H1 (cell line): ENCODE results near the gene IVNS1ABP. TPM values are rescaled to one million over a fixed set of nuclear protein-coding genes. Genes with fewer than 3 reads are reported as not detected.
A peak's percentile ranks its signal among the peaks of the same experiment; 100 is the strongest.

ENCODE experiments used
- CHD1 ChIP-seq: IDR thresholded peaks from 2 replicates; pipeline ENCODE4 v1.6.1; 2012; ENCODE audit warnings: low read depth, low read length, improper control_type of control experiment
- NANOG ChIP-seq: IDR thresholded peaks from 2 replicates; pipeline ENCODE4 v1.6.1; 2011; ENCODE audit warnings: low read length, low read depth, mild to moderate bottlenecking, inconsistent platforms; ENCODE audit not compliant: insufficient read depth, poor library complexity, severe bottlenecking
- SRF ChIP-seq: IDR thresholded peaks from 2 replicates; pipeline ENCODE4 v1.6.1; 2011; ENCODE audit warnings: mild to moderate bottlenecking, low read depth, low read length, moderate library complexity
- polyA plus RNA-seq, 7 experiments: library from polyadenylated mRNA; depleted of rRNA in 3 of 7; stranded (reverse) in 5 of 7; unstranded in 2 of 7; fragments of >200 nt in 5 of 7; fragments of 200-250 nt in 2 of 7; gene quantifications; 1 replicate in 5 of 7; 2 replicates in 1 of 7; 4 replicates in 1 of 7; pipeline versions ENCODE4 v1.2.1 to v1.2.3, GENCODE V29; 2011 to 2013; ENCODE audit warnings: missing spikeins in 2 of 7, mixed read lengths in 2 of 7
- total RNA-seq: library from RNA; stranded (reverse); fragmentation: NEBNext Ultra II Directional; extraction: Animal tissue kit (Norgen Biotek cat#: 25700); gene quantifications from 2 replicates; pipeline ENCODE4 v1.2.1, GENCODE V29; 2021
- TF ChIP-seq, protein P1 (sequence below), 3 experiments: IDR thresholded peaks; 1 replicate in 2 of 3; 2 replicates in 1 of 3; pipeline versions ENCODE4 v1.5.1 to v1.6.1; 2011; ENCODE audit warnings: low read length in 3 of 3, mild to moderate bottlenecking in 3 of 3, inconsistent platforms in 2 of 3, low read depth in 1 of 3, moderate library complexity in 1 of 3; ENCODE audit not compliant: insufficient read depth in 1 of 3; ENCODE audit errors: control extremely low read depth in 1 of 3

The IVNS1ABP gene
- total and polyA plus RNA-seq, 2 of the 8 experiments (the other 6 are each of a cell fraction or from before 2014, with no cell fraction given) = 65.9 to 189 TPM

DNA sequence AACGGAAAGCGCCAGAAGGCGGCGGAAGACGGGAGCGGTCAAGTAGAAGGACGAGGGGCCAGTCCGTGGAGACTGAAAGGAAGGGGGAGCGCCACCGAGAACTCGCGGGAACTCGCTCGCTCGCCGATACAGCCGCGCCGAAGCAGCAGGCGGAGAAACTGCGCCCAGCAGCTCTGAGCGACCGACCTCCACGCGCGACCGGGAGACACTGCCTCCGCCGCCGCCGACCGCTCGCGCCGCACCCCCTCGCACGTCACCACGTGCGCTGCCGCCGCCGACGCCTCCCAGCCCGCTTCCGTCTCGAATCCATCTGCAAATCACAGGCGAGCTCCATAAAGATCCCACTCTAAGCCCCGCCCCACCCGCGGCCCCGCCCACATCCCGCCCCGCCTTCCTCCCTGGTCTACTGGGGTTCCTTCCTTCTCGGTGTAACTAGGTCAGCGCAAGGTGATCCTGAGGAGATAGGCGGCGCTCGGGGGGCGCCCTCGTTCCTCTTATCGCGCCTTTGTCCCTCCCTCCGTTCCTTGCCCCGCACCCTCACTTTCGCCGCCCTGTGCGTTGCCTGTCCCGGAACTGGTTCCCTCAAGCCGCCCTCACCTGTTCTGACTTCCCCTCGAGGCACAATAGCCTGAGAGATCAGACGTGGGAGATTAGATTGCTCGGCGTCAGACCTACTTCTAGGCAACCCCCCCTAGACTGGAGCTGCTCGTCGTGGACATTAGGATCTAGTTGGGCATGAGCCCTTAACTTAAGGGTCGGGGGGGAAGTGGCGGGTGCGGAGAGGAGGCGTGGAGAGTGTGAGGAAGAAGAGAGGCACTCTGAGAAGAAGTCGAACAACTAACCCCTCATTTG lies at the start of gene IVNS1ABP (continued):
- TF ChIP-seq, protein P1, sequence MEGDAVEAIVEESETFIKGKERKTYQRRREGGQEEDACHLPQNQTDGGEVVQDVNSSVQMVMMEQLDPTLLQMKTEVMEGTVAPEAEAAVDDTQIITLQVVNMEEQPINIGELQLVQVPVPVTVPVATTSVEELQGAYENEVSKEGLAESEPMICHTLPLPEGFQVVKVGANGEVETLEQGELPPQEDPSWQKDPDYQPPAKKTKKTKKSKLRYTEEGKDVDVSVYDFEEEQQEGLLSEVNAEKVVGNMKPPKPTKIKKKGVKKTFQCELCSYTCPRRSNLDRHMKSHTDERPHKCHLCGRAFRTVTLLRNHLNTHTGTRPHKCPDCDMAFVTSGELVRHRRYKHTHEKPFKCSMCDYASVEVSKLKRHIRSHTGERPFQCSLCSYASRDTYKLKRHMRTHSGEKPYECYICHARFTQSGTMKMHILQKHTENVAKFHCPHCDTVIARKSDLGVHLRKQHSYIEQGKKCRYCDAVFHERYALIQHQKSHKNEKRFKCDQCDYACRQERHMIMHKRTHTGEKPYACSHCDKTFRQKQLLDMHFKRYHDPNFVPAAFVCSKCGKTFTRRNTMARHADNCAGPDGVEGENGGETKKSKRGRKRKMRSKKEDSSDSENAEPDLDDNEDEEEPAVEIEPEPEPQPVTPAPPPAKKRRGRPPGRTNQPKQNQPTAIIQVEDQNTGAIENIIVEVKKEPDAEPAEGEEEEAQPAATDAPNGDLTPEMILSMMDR (IDR thresholded peaks at IDR 0.05; ENCODE audit: control extremely low read depth in 1 of 3, insufficient read depth in 1 of 3, low read depth in 1 of 3, low read length in 3 of 3) = peak; percentile 47 to 68 (median 64)
- TF ChIP-seq CHD1 (no peak), NANOG (no peak), SRF (no peak)
